Gastroesophageal sphincter (tissue), 4 donors: ENCODE results near the gene C1R. TPM values are rescaled to one million over a fixed set of nuclear protein-coding genes. Genes with fewer than 3 reads are reported as not detected.

Experiments used
- ATAC-seq: fragments of 150-250 bp; one replicate; pipeline ENCODE4 v1.9.1; 2016; ENCODE audit warnings: mild to moderate bottlenecking, moderate library complexity
- H3K27ac ChIP-seq, 4 donors: fragments of 200-600 bp; sonication (generic) in 3 of 4; 1 replicate in 3 of 4; 2 replicates in 1 of 4; pipeline ENCODE4 v1.5.1; 2016 to 2019
- H3K27me3 ChIP-seq: fragments of 200-600 bp; sonication (generic); one replicate; pipeline ENCODE4 v1.5.1; 2019
- H3K36me3 ChIP-seq, 2 donors: fragments of 200-600 bp; sonication (generic); one replicate each; pipeline ENCODE4 v1.5.1; 2019; ENCODE audit warnings: control low read depth in 1 of 2
- H3K4me1 ChIP-seq, 3 donors: fragments of 200-600 bp; sonication (generic); 1 replicate in 2 of 3; 2 replicates in 1 of 3; pipeline ENCODE4 v1.5.1; 2016 to 2019; ENCODE audit warnings: control low read depth in 2 of 3
- H3K4me3 ChIP-seq, 2 donors: fragments of 200-600 bp; sonication (generic); one replicate each; pipeline ENCODE4 v1.5.1; 2019; ENCODE audit warnings: mild to moderate bottlenecking in 1 of 2, moderate library complexity in 1 of 2
- H3K9me3 ChIP-seq, 3 donors: fragments of 200-600 bp; sonication (generic); one replicate each; pipeline ENCODE4 v1.5.1; 2017 to 2019; ENCODE audit warnings: control low read depth in 2 of 3
- CTCF ChIP-seq, 4 experiments: fragments of 200-600 bp in 2 of 4; fragments of 450-650 bp in 2 of 4; sonication (generic) in 1 of 4; IDR thresholded peaks; one replicate each; pipeline ENCODE4 v1.5.1; 2017 to 2019; ENCODE audit warnings: antibody characterized with exemption in 4 of 4, mild to moderate bottlenecking in 2 of 4, moderate library complexity in 2 of 4
- EP300 ChIP-seq: sonication (generic); formaldehyde crosslinking; IDR thresholded peaks from one replicate; pipeline ENCODE4 v1.6.1; 2017; ENCODE audit warnings: antibody characterized with exemption, mild to moderate bottlenecking
- POLR2A ChIP-seq, 2 donors: fragments of 450-650 bp; IDR thresholded peaks; one replicate each; pipeline ENCODE4 v1.6.1; 2017; ENCODE audit warnings: antibody characterized with exemption in 2 of 2, mild to moderate bottlenecking in 2 of 2, moderate library complexity in 1 of 2
- POLR2AphosphoS5 ChIP-seq: sonication (generic); formaldehyde crosslinking; IDR thresholded peaks from one replicate; pipeline ENCODE4 v1.6.1; 2017; ENCODE audit warnings: antibody characterized with exemption
- WGBS, 2 donors: methylation state at CpG; one replicate each; pipeline ENCODE4 v1.1.5; 2018; ENCODE audit warnings: low coverage in 1 of 2; 5-methylcytosine and 5-hydroxymethylcytosine counted together
- total RNA-seq, 4 donors: library from RNA; depleted of rRNA; stranded (reverse); fragments of >200 nt; gene quantifications; one replicate each; pipeline ENCODE4 v1.1.0, GENCODE V29; 2016

The C1R gene
- total RNA-seq, 4 donors from 2014 or later: 330 to 846 (median 620) TPM

- no peaks in the 10 kb centered on the region for H3K27me3 ChIP-seq
- H3K4me1 ChIP-seq: peaks cover 3 to 34% (median 9%) of the 10 kb centered on the region in 3 donors
- ATAC-seq: no peak
- TF ChIP-seq EP300 (no peak), CTCF (IDR thresholded peaks at IDR 0.05) (no peak), POLR2A (IDR thresholded peaks at IDR 0.05) (no peak), POLR2AphosphoS5 (no peak)
- peaks cover 0 to 14% of the 10 kb centered on the region in 2 donors for H3K36me3 ChIP-seq
- WGBS, 2 donors: 90% methylated on average over 2 of the region's 4 CpGs; no CpG with 5 or more reads in 1 of the 2 donors
- no peaks in the 10 kb centered on the region for H3K9me3 ChIP-seq
- H3K27ac ChIP-seq: no peak overlapping the region
- H3K4me3 ChIP-seq: no peak overlapping the region
Observed at GRCh38 chr12:7076493-7076892, 15.8 kb downstream of the C1R start.

- ATAC-seq: no peak
- Histone ChIP-seq H3K27ac (no peak overlapping the region), H3K4me1 (peaks cover 3 to 28% (median 9%) of the 10 kb centered on the region in 3 donors), H3K36me3 (peaks cover 0 to 8% of the 10 kb centered on the region in 2 donors), H3K4me3 (no peak overlapping the region), H3K9me3 (no peaks in the 10 kb centered on the region), H3K27me3 (no peaks in the 10 kb centered on the region)
- TF ChIP-seq POLR2AphosphoS5: no peak
- WGBS, 2 donors: 68 to 93% methylated on average over 3 of the region's 3 CpGs
Observed at GRCh38 chr12:7075939-7076338, 16.3 kb downstream of the C1R start.

GRCh38 chr12:7075518-7075917 is 16.7 kb downstream of the C1R start:
- H3K9me3 ChIP-seq: no peaks in the 10 kb centered on the region
- H3K36me3 ChIP-seq: peaks cover 0 to 8% of the 10 kb centered on the region in 2 donors
- ATAC-seq: no peak
- TF ChIP-seq EP300 (no peak), POLR2A (IDR thresholded peaks at IDR 0.05) (no peak), POLR2AphosphoS5 (no peak), CTCF (IDR thresholded peaks at IDR 0.05) (no peak)
- peaks cover 3 to 24% (median 9%) of the 10 kb centered on the region in 3 donors for H3K4me1 ChIP-seq
- no peaks in the 10 kb centered on the region for H3K27me3 ChIP-seq
- H3K27ac ChIP-seq: no peak overlapping the region
- 71 to 80% methylated on average over 1 to 3 of the region's 3 CpGs for WGBS, 2 donors
- no peak overlapping the region for H3K4me3 ChIP-seq

- Histone ChIP-seq H3K27ac (no peak overlapping the region), H3K4me3 (no peak overlapping the region), H3K36me3 (peaks cover 0 to 20% of the 10 kb centered on the region in 2 donors), H3K4me1 (peaks cover 0 to 10% (median 0%) of the 10 kb centered on the region in 3 donors), H3K27me3 (no peaks in the 10 kb centered on the region), H3K9me3 (no peaks in the 10 kb centered on the region)
- WGBS, 2 donors: 20% methylated on average over 1 of the region's 1 CpG; no CpG with 5 or more reads in 1 of the 2 donors
- no peak for ATAC-seq
- TF ChIP-seq POLR2AphosphoS5 (no peak), EP300 (no peak), POLR2A (IDR thresholded peaks at IDR 0.05) (no peak), CTCF (IDR thresholded peaks at IDR 0.05) (no peak)
Observed at GRCh38 chr12:7073946-7074345, 18.3 kb downstream of the C1R start.

- peaks cover 0 to 34% of the 10 kb centered on the region in 2 donors for H3K36me3 ChIP-seq
- H3K27me3 ChIP-seq: no peaks in the 10 kb centered on the region
- H3K4me1 ChIP-seq: no peaks in the 10 kb centered on the region
- 72 to 94% methylated on average over 3 to 5 of the region's 6 CpGs for WGBS, 2 donors
- H3K9me3 ChIP-seq: no peaks in the 10 kb centered on the region
- ATAC-seq: no peak
- H3K4me3 ChIP-seq: no peak overlapping the region
- TF ChIP-seq CTCF (IDR thresholded peaks at IDR 0.05): no peak
- no peak for TF ChIP-seq EP300
- no peak for TF ChIP-seq POLR2A (IDR thresholded peaks at IDR 0.05)
- TF ChIP-seq POLR2AphosphoS5: no peak
- no peak overlapping the region for H3K27ac ChIP-seq
Observed at GRCh38 chr12:7072554-7072953, 19.7 kb downstream of the C1R start.
